ENCODE data around the gene SLC17A3.
A peak's percentile ranks its signal among the peaks of the same experiment; 100 is the strongest.

The SLC17A3 gene, protein sequence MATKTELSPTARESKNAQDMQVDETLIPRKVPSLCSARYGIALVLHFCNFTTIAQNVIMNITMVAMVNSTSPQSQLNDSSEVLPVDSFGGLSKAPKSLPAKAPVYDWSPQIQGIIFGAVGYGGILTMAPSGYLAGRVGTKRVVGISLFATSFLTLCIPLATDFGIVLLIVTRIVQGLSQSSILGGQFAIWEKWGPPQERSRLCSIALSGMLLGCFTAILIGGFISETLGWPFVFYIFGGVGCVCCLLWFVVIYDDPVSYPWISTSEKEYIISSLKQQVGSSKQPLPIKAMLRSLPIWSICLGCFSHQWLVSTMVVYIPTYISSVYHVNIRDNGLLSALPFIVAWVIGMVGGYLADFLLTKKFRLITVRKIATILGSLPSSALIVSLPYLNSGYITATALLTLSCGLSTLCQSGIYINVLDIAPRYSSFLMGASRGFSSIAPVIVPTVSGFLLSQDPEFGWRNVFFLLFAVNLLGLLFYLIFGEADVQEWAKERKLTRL

DNA sequence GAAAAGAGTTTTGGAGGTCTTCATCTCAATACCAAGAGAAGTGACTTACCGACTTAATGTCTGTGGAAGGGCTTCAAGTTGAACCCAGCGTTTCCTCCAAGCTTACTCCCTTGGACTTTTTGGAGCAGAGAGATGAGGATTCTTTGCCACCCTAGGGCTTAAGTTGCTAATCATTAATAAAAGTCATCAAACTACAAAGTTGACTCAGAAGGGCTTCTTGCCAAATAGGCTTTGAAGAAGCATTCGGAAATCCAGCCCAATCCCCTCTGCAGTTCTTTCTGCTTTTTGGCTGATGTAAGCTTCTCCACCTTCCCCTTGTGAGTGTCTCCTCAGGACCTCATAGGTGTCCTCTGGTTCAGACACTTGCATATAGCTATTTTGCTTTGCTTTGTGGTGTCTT lies at the start of gene SLC17A3:
Gene SLC17A3, minus strand, starts transcription at position 126 of the 400 bp plus-strand sequence. CDS start 5,856 bp downstream, outside the sequence.
- peaks cover 4% of the 10 kb centered on the region for H3K9me3 Mint-ChIP-seq
- peaks cover 5% of the 10 kb centered on the region for H3K27me3 Mint-ChIP-seq
- H3K4me1 Mint-ChIP-seq = peaks cover 21% of the 10 kb centered on the region
- no peak within 1 kb of the TSS for H3K4me3 Mint-ChIP-seq
- ATAC-seq = no peak
- no peak within 1 kb of the TSS for H3K27ac Mint-ChIP-seq
- H3K36me3 Mint-ChIP-seq (ENCODE audit: low read depth) = no peaks in the 10 kb centered on the region
- DNase-seq = no peak

DNA sequence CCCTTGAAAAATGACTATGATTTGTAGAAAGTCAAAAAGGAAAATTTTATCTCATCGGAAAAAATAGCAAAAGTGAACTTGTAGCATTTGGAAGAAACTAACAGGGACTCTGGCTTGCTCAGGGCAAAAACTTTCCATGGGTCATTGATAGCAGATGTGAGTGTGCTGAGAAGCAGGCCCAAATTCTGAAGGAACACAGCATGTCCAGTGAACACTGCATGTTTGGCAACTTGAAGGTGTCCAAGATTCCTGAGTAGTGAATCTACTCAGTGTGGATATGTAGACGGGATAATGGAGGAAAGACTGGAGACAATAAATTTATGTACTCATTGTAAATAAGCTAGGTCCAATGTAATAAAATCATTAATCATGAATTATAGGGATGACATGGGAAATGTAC lies 48.3 kb upstream of the SLC17A3 start:
- no peak overlapping the region for H3K4me3 Mint-ChIP-seq
- peaks cover 14% of the 10 kb centered on the region for H3K4me1 Mint-ChIP-seq
- peaks cover 4% of the 10 kb centered on the region for H3K9me3 Mint-ChIP-seq
- no peaks in the 10 kb centered on the region for H3K27me3 Mint-ChIP-seq
- ATAC-seq = no peak
- H3K27ac Mint-ChIP-seq = no peak overlapping the region
- DNase-seq = no peak
- H3K36me3 Mint-ChIP-seq (ENCODE audit: low read depth) = no peaks in the 10 kb centered on the region

DNA sequence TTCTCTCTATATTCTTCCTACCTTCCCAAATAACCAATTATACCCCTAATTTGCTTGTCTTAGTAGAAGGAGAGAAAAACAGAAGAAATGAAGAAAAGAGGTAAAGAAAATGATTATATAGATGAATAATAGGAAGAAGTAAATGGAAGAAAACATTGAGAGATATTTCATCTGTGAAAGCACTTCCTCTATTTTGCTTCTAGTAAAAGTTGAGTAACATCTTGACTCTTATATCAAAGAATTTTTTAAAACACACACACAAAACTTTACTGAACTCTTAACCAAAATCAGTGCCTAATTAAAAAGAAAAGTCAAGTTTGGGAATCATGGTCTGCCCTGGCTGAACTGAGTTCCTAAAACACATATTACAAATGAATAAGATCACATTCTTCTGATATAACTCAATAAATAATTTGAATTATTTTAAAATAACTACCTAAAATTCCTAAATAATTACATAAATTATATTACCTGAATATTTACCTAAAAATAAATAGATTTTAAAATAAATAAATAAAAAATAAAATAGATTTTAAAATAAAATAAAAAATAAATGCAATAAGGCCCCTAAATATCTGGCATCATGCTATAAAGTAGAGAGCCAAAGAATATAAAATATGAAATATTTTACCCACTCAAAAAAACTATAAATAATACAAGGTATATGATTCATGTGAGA lies 47.6 kb upstream of the SLC17A3 start:
- H3K4me1 Mint-ChIP-seq = peaks cover 14% of the 10 kb centered on the region
- DNase-seq = no peak
- no peak overlapping the region for H3K4me3 Mint-ChIP-seq
- no peaks in the 10 kb centered on the region for H3K27me3 Mint-ChIP-seq
- H3K27ac Mint-ChIP-seq = no peak overlapping the region
- peaks cover 4% of the 10 kb centered on the region for H3K9me3 Mint-ChIP-seq
- ATAC-seq = no peak
- no peaks in the 10 kb centered on the region for H3K36me3 Mint-ChIP-seq (ENCODE audit: low read depth)

DNA sequence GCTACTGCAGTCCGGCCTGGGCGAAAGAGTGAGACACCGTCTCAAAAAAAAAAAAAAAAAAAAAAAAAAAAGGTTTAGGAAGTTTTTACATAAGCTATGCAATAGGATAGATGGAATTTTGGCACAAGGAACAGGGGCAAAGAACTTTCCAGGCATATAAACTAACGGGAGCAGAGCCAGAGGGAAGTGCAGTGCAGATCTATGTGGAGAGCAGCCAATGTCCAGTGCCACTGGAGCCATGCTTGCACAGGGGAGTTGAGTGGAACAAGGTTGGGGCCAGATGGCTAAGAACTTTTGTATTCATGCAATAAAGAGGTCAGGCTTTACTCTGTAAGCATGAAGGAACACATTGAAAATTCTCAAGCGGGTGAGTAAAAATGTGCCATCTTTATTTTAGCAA lies 45.6 kb upstream of the SLC17A3 start:
- DNase-seq = no peak
- Mint-ChIP-seq H3K27me3 (no peaks in the 10 kb centered on the region), H3K9me3 (peaks cover 4% of the 10 kb centered on the region), H3K36me3 (ENCODE audit: low read depth) (no peaks in the 10 kb centered on the region), H3K27ac (no peak overlapping the region), H3K4me1 (peaks cover 14% of the 10 kb centered on the region), H3K4me3 (no peak overlapping the region)
- ATAC-seq = no peak

GRCh38 chr6:25918083-25918683 lies 44.1 kb upstream of the SLC17A3 start:
- H3K27me3 Mint-ChIP-seq = peaks cover under 1% of the 10 kb centered on the region
- H3K4me1 Mint-ChIP-seq = peaks cover 14% of the 10 kb centered on the region
- H3K9me3 Mint-ChIP-seq = peaks cover 4% of the 10 kb centered on the region
- ATAC-seq = peak; percentile 80
- DNase-seq = peak; percentile 9
- H3K36me3 Mint-ChIP-seq (ENCODE audit: low read depth) = no peaks in the 10 kb centered on the region
- peak overlapping the region; percentile 53 for H3K27ac Mint-ChIP-seq
- no peak overlapping the region for H3K4me3 Mint-ChIP-seq

DNA sequence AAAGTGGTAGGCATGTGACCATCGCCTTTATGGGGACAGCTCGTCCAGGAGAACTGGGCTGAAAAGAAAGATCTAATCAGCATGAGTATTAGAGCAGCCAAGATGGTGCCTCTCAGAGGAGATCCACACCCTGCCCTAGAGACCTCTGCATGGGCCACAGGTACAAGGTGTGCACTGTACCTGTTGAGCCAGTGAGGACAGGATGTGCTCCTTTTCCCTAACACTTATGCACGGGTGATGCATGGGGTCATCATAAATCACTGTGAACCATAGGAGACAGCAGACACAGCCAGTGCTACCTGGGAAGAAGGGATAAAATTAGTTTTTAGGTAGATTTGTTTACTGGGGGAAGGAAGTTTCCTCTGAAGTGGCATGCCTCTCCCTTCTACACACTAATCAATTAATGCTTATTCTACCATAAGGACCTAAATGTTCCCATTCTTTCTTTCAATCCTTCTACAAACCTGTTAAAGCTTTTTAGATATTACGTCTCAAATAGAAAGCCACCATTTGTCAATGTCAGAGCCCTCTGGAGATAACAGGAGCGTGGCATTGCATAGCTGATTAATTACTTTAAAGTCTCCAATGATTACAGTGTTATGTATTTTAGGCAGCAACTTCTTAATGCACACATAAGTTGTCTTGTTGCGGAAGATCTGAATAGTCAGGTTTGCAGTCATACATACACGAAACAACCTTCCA lies 42.9 kb upstream of the SLC17A3 start:
- no peak for ATAC-seq
- Mint-ChIP-seq H3K4me1 (peaks cover 14% of the 10 kb centered on the region), H3K9me3 (peaks cover 4% of the 10 kb centered on the region), H3K4me3 (no peak overlapping the region), H3K36me3 (ENCODE audit: low read depth) (no peaks in the 10 kb centered on the region), H3K27me3 (peaks cover 2% of the 10 kb centered on the region), H3K27ac (no peak overlapping the region)
- no peak for DNase-seq

GRCh38 chr6:25916330-25916729 lies 42.3 kb upstream of the SLC17A3 start:
- Mint-ChIP-seq H3K9me3 (peaks cover 4% of the 10 kb centered on the region), H3K27ac (no peak overlapping the region), H3K4me1 (peaks cover 16% of the 10 kb centered on the region), H3K4me3 (no peak overlapping the region), H3K27me3 (peaks cover 4% of the 10 kb centered on the region), H3K36me3 (ENCODE audit: low read depth) (no peaks in the 10 kb centered on the region)
- DNase-seq (no peak), ATAC-seq (no peak)

DNA sequence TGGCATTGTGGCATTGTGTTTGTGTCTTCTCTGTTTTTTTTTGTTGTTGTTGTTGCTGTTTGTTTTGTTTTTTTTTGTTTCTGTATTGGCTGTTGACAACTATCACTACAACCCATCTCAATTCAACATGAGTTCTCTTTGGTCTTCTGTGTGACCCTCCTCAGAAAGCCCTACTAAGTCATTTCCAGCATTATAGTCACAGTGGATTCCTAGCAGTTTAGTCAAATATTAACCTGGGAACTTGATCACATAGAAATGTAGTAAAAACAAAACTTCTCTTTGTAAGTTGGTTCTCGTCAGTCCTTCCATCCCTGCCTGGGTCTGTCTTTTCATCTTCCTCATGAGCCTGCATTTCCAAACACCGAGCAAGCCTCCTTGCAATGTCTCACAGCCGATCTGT lies 39.7 kb upstream of the SLC17A3 start:
- H3K27me3 Mint-ChIP-seq = peaks cover 4% of the 10 kb centered on the region
- peaks cover 13% of the 10 kb centered on the region for H3K4me1 Mint-ChIP-seq
- H3K9me3 Mint-ChIP-seq = peaks cover 4% of the 10 kb centered on the region
- H3K4me3 Mint-ChIP-seq = no peak overlapping the region
- H3K27ac Mint-ChIP-seq = no peak overlapping the region
- DNase-seq = no peak
- ATAC-seq = no peak
- no peaks in the 10 kb centered on the region for H3K36me3 Mint-ChIP-seq (ENCODE audit: low read depth)

DNA sequence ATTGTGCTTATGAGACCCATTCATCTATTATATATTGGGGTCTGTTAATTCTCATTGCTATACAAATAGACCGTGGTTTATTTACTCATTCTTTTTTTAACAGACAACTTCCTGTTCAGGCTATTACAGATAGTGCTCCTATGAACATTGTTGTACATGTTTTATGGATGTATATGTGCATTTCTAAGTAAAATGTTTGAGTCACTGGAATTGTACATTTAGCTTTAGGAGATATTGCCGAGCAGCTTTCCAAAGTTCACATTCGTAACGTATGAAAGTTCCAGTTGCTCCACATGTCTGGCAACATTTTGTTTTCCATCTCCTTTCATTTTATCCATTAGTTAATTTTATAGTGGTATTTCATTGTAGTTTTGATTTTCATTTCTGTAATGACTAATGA lies 37.3 kb upstream of the SLC17A3 start:
- ATAC-seq = no peak
- H3K27ac Mint-ChIP-seq = no peak overlapping the region

DNA sequence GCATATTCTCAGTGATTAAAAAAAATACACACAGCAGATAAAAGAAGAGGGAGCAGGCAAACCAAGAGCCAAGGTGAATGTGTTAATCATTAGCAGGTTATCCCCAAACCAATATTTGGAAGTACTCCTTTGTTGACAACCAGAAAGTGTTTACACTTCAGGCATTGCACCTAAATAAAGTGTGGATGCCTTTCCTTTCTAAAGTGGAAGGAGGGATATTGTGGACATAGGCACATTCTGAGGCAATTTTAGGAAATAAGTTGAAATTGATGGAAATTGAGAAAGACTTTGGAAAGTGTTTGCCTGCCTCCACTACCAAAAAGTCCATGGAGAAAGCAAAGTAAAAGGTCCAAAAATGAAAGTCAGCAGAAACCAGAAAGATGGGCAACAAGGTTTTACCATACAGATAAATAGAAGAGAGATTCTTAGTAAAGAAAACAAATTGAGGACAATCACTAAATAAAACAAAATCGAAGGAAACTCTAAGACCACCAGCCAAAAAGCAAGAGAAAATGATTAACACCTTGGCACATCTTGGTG lies 33.5 kb upstream of the SLC17A3 start:
- ATAC-seq (no peak), DNase-seq (no peak)
- peaks cover 4% of the 10 kb centered on the region for H3K4me1 Mint-ChIP-seq
- no peak overlapping the region for H3K27ac Mint-ChIP-seq
- H3K9me3 Mint-ChIP-seq = no peaks in the 10 kb centered on the region
- no peaks in the 10 kb centered on the region for H3K36me3 Mint-ChIP-seq (ENCODE audit: low read depth)
- H3K4me3 Mint-ChIP-seq = no peak overlapping the region
- H3K27me3 Mint-ChIP-seq = peaks cover 9% of the 10 kb centered on the region

More for the DNA sequence above, 37.3 kb upstream of the SLC17A3 start:
- no peak overlapping the region for H3K4me3 Mint-ChIP-seq
- H3K36me3 Mint-ChIP-seq (ENCODE audit: low read depth) = no peaks in the 10 kb centered on the region
- H3K9me3 Mint-ChIP-seq = no peaks in the 10 kb centered on the region
- DNase-seq = no peak
- H3K27me3 Mint-ChIP-seq = peaks cover 6% of the 10 kb centered on the region
- H3K4me1 Mint-ChIP-seq = peaks cover 4% of the 10 kb centered on the region

DNA sequence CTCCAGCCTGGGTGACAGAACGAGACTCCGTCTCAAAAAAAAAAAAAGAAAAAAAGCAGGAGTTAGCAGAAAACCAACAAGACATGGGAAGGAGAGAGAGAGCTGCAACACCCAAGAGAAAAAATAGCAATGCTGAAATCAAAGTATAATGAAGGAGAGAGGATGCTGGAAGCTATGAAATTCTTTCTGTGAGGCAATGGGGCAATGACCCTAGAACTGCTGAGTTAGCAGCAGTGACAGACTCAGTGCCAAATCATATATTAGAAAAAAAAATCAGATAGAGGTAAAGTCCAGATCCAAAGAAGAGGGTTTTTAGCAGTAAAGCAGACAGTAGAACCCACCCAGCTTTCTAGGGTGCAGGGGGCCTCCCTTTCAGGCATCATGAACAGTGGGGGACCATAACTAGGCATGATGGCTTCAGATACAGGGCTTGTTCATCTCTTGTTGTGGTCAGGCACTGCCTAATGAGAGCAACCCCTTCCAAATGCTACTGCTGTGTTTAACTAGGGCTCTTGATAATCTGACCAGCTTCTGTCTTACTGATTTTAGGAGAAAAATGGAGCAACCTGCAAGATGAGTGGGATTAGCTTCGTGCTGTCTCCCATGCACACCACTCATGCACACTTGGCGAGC lies 29.5 kb upstream of the SLC17A3 start:
- H3K36me3 Mint-ChIP-seq (ENCODE audit: low read depth) = no peaks in the 10 kb centered on the region
- ATAC-seq = no peak
- no peak overlapping the region for H3K27ac Mint-ChIP-seq
- no peak overlapping the region for H3K4me3 Mint-ChIP-seq
- DNase-seq = no peak
- H3K9me3 Mint-ChIP-seq = no peaks in the 10 kb centered on the region
- peaks cover 1% of the 10 kb centered on the region for H3K4me1 Mint-ChIP-seq
- H3K27me3 Mint-ChIP-seq = peaks cover 7% of the 10 kb centered on the region

DNA sequence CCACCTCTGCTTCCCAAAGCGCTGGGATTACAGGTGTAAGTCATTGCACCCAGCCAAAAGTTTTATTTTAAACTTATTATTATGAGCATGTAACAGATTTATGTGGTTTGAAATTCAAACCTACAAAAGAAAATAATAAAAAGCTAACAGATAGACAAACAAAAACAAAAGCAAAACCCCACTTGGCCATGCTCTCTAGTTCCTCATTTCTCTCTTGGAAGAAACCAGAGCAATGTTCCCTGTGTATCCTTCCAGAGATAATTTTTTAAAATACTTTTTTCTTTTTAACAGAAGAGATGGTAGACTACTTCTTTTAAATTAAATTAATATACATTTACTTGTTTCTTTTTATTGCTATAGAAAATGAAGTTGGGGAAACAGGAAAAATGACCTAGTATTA lies 28.0 kb upstream of the SLC17A3 start:
- Mint-ChIP-seq H3K9me3 (no peaks in the 10 kb centered on the region), H3K27ac (no peak overlapping the region), H3K4me3 (no peak overlapping the region), H3K27me3 (peaks cover 7% of the 10 kb centered on the region), H3K36me3 (ENCODE audit: low read depth) (no peaks in the 10 kb centered on the region), H3K4me1 (peaks cover 1% of the 10 kb centered on the region)
- DNase-seq (no peak), ATAC-seq (no peak)

GRCh38 chr6:25900843-25901242 lies 26.8 kb upstream of the SLC17A3 start:
- Mint-ChIP-seq H3K4me3 (no peak overlapping the region), H3K27ac (no peak overlapping the region), H3K27me3 (peaks cover 5% of the 10 kb centered on the region), H3K36me3 (ENCODE audit: low read depth) (no peaks in the 10 kb centered on the region), H3K9me3 (no peaks in the 10 kb centered on the region), H3K4me1 (peaks cover 1% of the 10 kb centered on the region)
- DNase-seq (no peak), ATAC-seq (no peak)

Measured in activated naive CD8-positive, alpha-beta T cell treated with anti-CD3 and anti-CD28 coated beads, Interleukin-2, amount 50 U/mL, for 24 hours (primary cell).